Peyer's patch (tissue), 4 donors: ENCODE data around the gene AGBL3.

Experiments used
- POLR2A ChIP-seq, 2 donors: fragments of 450-650 bp; IDR thresholded peaks; one replicate each; pipeline ENCODE4 v1.5.1; 2017; ENCODE audit warnings: antibody characterized with exemption in 2 of 2, mild to moderate bottlenecking in 2 of 2, moderate library complexity in 2 of 2
- TF ChIP-seq, protein P1 (sequence below), 6 experiments: fragments of 450-650 bp in 4 of 6; fragments of 200-600 bp in 2 of 6; sonication (generic) in 1 of 6; IDR thresholded peaks; one replicate each; pipeline ENCODE4 v1.5.1; 2017 to 2019; ENCODE audit warnings: antibody characterized with exemption in 6 of 6, mild to moderate bottlenecking in 3 of 6, moderate library complexity in 1 of 6

DNA sequence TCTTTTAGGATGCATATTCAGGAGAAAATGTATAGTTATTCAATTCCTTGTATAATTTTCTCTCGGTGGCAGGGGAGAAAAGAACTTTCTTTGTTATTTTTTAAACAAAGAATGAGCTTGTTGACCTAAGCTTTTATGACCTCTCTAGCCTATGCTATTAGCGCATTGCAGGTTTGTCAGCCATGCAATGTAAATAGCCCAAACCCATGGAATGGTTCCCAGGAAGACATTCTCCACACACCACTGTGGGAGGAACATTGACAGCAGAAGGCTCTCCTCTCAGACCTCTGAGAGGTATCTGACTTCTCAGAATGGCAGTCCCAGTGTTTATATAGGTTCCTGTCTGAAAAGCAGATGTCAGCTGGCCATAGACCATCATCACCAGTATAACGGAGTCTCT lies 19.6 kb upstream of the AGBL3 start:
- TF ChIP-seq POLR2A (IDR thresholded peaks at IDR 0.05), result no peak
- TF ChIP-seq, protein P1, sequence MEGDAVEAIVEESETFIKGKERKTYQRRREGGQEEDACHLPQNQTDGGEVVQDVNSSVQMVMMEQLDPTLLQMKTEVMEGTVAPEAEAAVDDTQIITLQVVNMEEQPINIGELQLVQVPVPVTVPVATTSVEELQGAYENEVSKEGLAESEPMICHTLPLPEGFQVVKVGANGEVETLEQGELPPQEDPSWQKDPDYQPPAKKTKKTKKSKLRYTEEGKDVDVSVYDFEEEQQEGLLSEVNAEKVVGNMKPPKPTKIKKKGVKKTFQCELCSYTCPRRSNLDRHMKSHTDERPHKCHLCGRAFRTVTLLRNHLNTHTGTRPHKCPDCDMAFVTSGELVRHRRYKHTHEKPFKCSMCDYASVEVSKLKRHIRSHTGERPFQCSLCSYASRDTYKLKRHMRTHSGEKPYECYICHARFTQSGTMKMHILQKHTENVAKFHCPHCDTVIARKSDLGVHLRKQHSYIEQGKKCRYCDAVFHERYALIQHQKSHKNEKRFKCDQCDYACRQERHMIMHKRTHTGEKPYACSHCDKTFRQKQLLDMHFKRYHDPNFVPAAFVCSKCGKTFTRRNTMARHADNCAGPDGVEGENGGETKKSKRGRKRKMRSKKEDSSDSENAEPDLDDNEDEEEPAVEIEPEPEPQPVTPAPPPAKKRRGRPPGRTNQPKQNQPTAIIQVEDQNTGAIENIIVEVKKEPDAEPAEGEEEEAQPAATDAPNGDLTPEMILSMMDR (IDR thresholded peaks at IDR 0.05), result no peak
